ENCODE data around the gene AFF4.

Gene AFF4

DNA sequence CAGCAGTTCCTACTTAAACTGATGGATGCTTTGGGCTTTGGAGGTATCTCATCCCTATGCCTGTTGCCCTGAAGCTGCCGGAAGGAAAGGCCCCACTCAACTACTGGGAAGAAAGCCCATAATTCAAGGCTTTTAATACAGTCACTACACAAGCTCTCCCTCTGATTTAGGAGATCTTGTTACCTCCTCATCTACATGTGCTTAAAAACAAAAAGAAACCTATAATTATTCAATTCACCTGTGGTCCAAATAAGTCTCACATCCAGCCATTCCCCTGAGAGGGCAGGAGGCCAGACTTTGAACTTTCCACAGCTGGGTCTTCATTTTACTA lies 90.7 kb downstream of the AFF4 start:
- Histone ChIP-seq H3K27ac (ENCODE audit: low read depth, low read length, severe bottlenecking) (peak overlapping the region; percentile 8), H3K9me3 (ENCODE audit: control insufficient read depth, low read length) (no peaks in the 10 kb centered on the region), H3K4me3 (ENCODE audit: extremely low read depth, insufficient read depth, low read length, poor library complexity, severe bottlenecking) (no peak overlapping the region), H3K36me3 (ENCODE audit: control insufficient read depth, insufficient read depth, low read length) (peaks cover 90% of the 10 kb centered on the region), H3K4me1 (ENCODE audit: control insufficient read depth, insufficient read depth, low read length, poor library complexity, severe bottlenecking) (no peaks in the 10 kb centered on the region)
- 80% methylated on average over 1 of the region's 1 CpG; no CpG with 5 or more reads in 1 of the 2 experiments for WGBS, 2 experiments (ENCODE audit: insufficient coverage in 2 of 2)

DNA sequence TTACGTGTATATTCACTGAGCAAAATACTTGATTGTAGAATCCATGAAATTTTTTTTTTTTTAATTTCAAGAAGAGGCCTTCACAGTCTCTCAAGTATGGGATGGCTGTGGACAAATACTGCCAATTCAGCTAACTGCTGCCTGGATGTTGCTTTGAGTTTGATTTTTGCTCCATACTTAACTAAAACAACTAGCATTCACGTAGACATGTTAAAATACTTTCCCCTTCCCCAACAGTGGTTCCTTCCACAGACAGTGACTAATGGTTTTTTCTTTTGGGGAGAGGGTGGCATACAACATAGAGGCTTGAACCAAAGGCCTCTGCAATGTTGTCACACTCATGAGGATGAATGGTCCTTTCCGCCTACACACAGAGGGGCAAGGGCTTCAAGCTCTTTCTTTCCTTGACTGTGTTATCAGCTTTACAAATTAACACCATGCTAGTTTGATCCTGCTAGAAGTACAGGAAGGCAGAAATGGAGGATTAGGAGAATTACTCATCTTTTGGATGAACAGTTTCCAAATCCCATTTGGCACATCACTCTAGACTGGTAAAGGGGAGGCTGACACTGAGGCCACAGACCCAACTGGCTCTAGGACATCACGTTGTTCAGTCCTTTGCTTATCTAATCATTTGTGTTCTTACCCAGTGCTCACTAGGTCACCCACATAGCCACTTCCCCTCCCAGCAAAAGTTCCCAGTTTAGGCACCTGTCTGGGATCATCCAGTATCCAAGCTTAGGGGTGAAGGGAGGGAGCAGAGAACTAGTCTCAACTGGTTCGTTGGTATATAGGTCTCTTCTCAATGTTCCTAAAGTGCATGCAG lies 91.8 kb downstream of the AFF4 start:
- Histone ChIP-seq H3K27ac (ENCODE audit: low read depth, low read length, severe bottlenecking) (peak overlapping the region; percentile 57), H3K4me1 (ENCODE audit: control insufficient read depth, insufficient read depth, low read length, poor library complexity, severe bottlenecking) (no peaks in the 10 kb centered on the region), H3K36me3 (ENCODE audit: control insufficient read depth, insufficient read depth, low read length) (peaks cover 85% of the 10 kb centered on the region), H3K4me3 (ENCODE audit: extremely low read depth, insufficient read depth, low read length, poor library complexity, severe bottlenecking) (no peak overlapping the region), H3K9me3 (ENCODE audit: control insufficient read depth, low read length) (no peaks in the 10 kb centered on the region)
- WGBS, 2 experiments (ENCODE audit: insufficient coverage in 2 of 2), result 100% methylated on average over 2 of the region's 5 CpGs

DNA sequence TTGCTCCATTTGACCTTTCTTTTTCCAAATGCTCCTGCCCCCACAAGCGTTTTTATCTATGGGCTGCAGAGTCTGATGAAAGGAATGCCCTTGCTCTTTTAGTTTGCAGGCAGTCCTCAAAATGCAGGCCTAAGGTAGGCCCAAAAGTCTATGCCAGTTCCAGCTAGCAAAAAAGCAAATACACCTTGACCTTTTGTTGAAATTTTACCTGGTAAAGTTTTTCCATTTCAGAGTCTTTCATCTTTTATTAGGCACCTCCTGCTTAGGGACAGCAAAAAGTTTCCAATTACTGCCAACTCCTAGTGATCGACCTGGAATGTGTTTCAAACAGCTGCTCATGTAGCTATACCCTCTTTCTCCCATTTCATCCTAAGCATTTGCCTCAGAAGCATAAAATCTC lies 92.6 kb downstream of the AFF4 start:
- H3K27ac ChIP-seq (ENCODE audit: low read depth, low read length, severe bottlenecking), result peak overlapping the region; percentile 10
- no peak overlapping the region for H3K4me3 ChIP-seq (ENCODE audit: extremely low read depth, insufficient read depth, low read length, poor library complexity, severe bottlenecking)
- no peaks in the 10 kb centered on the region for H3K9me3 ChIP-seq (ENCODE audit: control insufficient read depth, low read length)
- no peaks in the 10 kb centered on the region for H3K4me1 ChIP-seq (ENCODE audit: control insufficient read depth, insufficient read depth, low read length, poor library complexity, severe bottlenecking)
- H3K36me3 ChIP-seq (ENCODE audit: control insufficient read depth, insufficient read depth, low read length), result peaks cover 80% of the 10 kb centered on the region
- WGBS, 2 experiments (ENCODE audit: insufficient coverage in 2 of 2), result 88 to 100% methylated on average over 1 of the region's 2 CpGs

DNA sequence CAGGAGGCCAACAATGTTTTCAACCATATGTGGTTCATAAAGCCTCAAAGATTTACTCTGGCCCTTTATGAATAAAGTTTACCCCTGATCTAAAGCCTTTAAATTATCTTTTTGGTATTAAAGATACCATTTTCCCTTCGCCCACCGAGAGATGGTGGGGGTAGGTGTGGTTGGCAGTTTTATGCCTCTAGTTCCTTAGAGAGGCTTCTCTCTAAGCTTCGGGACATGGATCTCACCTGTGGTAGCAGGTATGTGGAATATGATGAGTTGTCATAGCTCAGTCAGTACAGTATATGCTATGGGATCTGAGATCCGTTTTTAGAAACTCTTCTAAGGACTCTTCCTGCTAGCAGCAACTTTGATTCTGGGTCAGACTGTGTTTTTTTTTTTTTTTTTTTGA lies 94.7 kb downstream of the AFF4 start:
- WGBS, 2 experiments (ENCODE audit: insufficient coverage in 2 of 2), result 84% methylated on average over 2 of the region's 4 CpGs; no CpG with 5 or more reads in 1 of the 2 experiments
- peaks cover 62% of the 10 kb centered on the region for H3K36me3 ChIP-seq (ENCODE audit: control insufficient read depth, insufficient read depth, low read length)
- H3K4me3 ChIP-seq (ENCODE audit: extremely low read depth, insufficient read depth, low read length, poor library complexity, severe bottlenecking), result no peak overlapping the region
- no peak overlapping the region for H3K27ac ChIP-seq (ENCODE audit: low read depth, low read length, severe bottlenecking)
- no peaks in the 10 kb centered on the region for H3K4me1 ChIP-seq (ENCODE audit: control insufficient read depth, insufficient read depth, low read length, poor library complexity, severe bottlenecking)
- no peaks in the 10 kb centered on the region for H3K9me3 ChIP-seq (ENCODE audit: control insufficient read depth, low read length)

DNA sequence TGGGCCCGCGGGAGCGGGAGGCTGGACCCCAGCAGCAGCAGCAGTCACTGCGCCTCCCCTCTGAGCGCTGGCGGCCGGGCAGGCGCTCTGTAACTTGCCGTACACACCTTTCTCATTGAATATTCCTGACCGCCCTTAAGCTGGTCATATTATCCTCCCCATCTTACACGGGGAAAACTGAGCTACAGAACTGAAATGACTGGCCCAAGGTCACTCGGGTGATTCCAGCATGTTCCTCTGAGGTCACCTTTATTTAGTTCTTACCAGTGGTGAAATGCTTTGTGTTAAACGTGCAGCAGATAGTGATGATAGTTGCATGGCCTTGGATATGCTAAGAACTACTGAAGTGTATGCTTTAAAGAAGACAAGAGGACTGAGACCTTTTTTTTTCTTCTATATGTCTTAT lies 96.4 kb downstream of the AFF4 start:
- H3K4me1 ChIP-seq (ENCODE audit: control insufficient read depth, insufficient read depth, low read length, poor library complexity, severe bottlenecking), result no peaks in the 10 kb centered on the region
- H3K36me3 ChIP-seq (ENCODE audit: control insufficient read depth, insufficient read depth, low read length), result peaks cover 45% of the 10 kb centered on the region
- H3K27ac ChIP-seq (ENCODE audit: low read depth, low read length, severe bottlenecking), result peak overlapping the region; percentile 96
- WGBS, 2 experiments (ENCODE audit: insufficient coverage in 2 of 2), result 0 to 2% methylated on average over 8 to 12 of the region's 13 CpGs
- no peaks in the 10 kb centered on the region for H3K9me3 ChIP-seq (ENCODE audit: control insufficient read depth, low read length)
- H3K4me3 ChIP-seq (ENCODE audit: extremely low read depth, insufficient read depth, low read length, poor library complexity, severe bottlenecking), result peak overlapping the region; percentile 78

DNA sequence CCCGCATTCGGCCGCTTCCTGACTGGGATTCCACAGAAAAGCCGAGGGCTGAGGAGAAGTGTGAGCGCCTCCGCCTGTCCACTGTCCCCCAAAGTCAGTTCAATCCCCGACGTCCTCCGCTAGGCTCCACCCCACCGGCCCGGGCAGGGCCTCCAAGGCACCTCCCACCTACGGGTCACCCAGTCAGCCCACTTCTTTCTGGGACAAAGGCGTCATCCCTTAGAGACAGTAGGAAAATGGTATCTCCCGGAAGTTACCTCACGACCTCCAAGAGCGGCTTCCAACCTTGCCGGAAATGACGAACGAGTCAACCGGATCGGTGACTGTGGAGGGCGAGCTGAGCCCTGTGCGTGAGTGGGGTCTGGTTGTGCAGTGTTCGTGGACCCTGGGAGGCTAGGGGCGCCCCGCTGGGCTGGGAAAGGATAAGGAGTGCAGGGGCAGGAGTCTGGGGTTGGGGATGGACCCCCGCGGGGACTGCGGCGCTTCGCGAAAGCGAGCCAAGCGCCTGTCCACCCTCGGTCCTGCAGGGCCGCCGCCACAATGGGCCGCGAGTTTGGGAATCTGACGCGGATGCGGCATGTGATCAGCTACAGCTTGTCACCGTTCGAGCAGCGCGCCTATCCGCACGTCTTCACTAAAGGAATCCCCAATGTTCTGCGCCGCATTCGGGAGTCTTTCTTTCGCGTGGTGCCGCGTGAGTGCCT lies 96.9 kb downstream of the AFF4 start, which contains the start of the genes GDF9 and UQCRQ:
GDF9 (minus strand) TSS at position 128 of the 704 bp plus-strand sequence. CDS start 1,936 bp downstream, outside the sequence.
UQCRQ (plus strand) TSS at position 301 of the 704 bp plus-strand sequence; CDS start at position 541, 240 bp downstream.
- 0% methylated on average over 43 to 51 of the region's 55 CpGs for WGBS, 2 experiments (ENCODE audit: insufficient coverage in 2 of 2)
- H3K36me3 ChIP-seq (ENCODE audit: control insufficient read depth, insufficient read depth, low read length), result peaks cover 39% of the 10 kb centered on the region
- H3K4me1 ChIP-seq (ENCODE audit: control insufficient read depth, insufficient read depth, low read length, poor library complexity, severe bottlenecking), result no peaks in the 10 kb centered on the region
- H3K9me3 ChIP-seq (ENCODE audit: control insufficient read depth, low read length), result no peaks in the 10 kb centered on the region
- peak within 1 kb of the TSS; percentile 96 for H3K27ac ChIP-seq (ENCODE audit: low read depth, low read length, severe bottlenecking)
- peak within 1 kb of the TSS; percentile 78 for H3K4me3 ChIP-seq (ENCODE audit: extremely low read depth, insufficient read depth, low read length, poor library complexity, severe bottlenecking)

DNA sequence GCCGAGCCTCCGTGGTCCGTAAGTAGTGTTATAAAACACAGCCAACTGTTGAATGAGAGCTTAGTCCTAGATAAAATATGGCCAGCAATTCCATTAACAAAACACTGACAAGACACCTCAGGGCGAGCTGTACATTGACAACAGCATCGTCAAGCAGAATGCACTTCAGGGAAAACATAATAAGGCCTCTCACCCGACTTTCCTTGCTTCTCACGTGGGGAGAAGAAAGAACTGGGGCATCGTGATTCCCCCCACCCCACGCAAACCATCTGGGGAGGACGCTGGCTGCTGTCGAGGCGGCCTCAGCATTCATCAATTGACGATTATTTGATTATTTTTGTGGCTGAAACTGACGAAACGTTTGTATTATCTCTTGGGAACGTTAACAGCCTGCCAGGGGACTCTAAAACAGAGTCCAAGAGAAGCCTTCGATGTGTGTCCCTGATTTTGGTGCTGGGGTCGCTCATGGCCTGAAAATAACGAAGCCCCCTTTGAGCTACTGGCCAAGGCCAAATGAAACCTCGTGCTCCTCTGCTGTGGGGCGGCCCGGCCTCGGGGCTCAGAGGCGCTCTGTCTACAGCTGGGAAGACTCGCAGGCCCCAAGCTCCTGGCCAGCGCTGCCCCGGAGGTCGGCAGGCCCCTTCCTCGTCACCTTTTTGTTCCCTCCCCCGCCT lies 97.6 kb downstream of the AFF4 start:
- peaks cover 34% of the 10 kb centered on the region for H3K36me3 ChIP-seq (ENCODE audit: control insufficient read depth, insufficient read depth, low read length)
- H3K9me3 ChIP-seq (ENCODE audit: control insufficient read depth, low read length), result no peaks in the 10 kb centered on the region
- no peaks in the 10 kb centered on the region for H3K4me1 ChIP-seq (ENCODE audit: control insufficient read depth, insufficient read depth, low read length, poor library complexity, severe bottlenecking)
- WGBS, 2 experiments (ENCODE audit: insufficient coverage in 2 of 2), result 38 to 48% methylated on average over 20 to 27 of the region's 30 CpGs
- peak overlapping the region; percentile 96 for H3K27ac ChIP-seq (ENCODE audit: low read depth, low read length, severe bottlenecking)
- peak overlapping the region; percentile 78 for H3K4me3 ChIP-seq (ENCODE audit: extremely low read depth, insufficient read depth, low read length, poor library complexity, severe bottlenecking)

DNA sequence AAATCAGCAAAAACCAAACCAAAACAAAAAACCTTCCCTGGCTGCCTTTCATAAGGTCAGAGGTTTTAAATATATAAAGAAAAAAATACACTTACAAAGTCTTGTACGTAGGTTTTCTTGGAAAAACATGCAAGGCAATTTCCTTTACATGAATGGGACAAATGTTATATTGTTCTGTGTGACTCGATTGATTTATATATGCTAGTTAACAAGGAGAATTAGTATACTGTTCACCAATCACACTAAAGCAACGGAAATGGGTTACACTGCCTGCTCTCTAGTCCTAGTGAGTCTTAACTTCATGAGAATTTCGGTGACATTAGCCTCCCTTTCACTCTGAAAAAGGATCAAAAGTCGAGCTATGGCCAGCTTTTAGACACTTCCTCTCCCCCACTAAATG lies 102.7 kb downstream of the AFF4 start:
- H3K9me3 ChIP-seq (ENCODE audit: control insufficient read depth, low read length), result no peaks in the 10 kb centered on the region
- H3K36me3 ChIP-seq (ENCODE audit: control insufficient read depth, insufficient read depth, low read length), result no peaks in the 10 kb centered on the region
- no peak overlapping the region for H3K4me3 ChIP-seq (ENCODE audit: extremely low read depth, insufficient read depth, low read length, poor library complexity, severe bottlenecking)
- no peak overlapping the region for H3K27ac ChIP-seq (ENCODE audit: low read depth, low read length, severe bottlenecking)
- WGBS, 2 experiments (ENCODE audit: insufficient coverage in 2 of 2), result 68 to 82% methylated on average over 2 to 3 of the region's 5 CpGs
- no peaks in the 10 kb centered on the region for H3K4me1 ChIP-seq (ENCODE audit: control insufficient read depth, insufficient read depth, low read length, poor library complexity, severe bottlenecking)

DNA sequence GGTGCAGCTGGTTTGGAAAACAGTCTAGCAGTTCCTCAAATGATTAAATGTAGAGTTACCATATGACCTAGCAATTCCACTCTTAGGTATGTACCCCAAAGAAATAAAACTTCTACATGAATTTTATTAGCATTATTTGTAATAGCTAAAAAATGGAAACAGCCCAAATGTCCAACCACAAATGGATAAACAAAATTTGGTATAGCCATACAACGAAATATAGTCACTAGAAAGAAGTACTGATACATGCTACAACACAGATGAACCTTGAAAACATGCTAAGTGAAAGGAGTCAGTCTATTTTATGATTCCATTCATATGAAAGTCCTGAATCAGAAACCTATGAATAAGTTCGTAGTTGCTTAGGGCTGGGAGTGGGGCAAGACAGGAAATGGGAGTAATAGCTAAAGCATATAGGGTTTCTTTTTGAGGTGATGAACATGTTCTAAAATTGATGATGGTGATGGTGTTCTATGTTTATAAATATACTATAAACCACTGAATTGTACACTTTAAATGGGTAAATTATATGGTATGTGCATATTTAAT lies 103.5 kb downstream of the AFF4 start:
- Histone ChIP-seq H3K4me3 (ENCODE audit: extremely low read depth, insufficient read depth, low read length, poor library complexity, severe bottlenecking) (no peak overlapping the region), H3K36me3 (ENCODE audit: control insufficient read depth, insufficient read depth, low read length) (no peaks in the 10 kb centered on the region), H3K9me3 (ENCODE audit: control insufficient read depth, low read length) (no peaks in the 10 kb centered on the region), H3K27ac (ENCODE audit: low read depth, low read length, severe bottlenecking) (no peak overlapping the region), H3K4me1 (ENCODE audit: control insufficient read depth, insufficient read depth, low read length, poor library complexity, severe bottlenecking) (no peaks in the 10 kb centered on the region)
- whole genome bisulfite sequencing, 2 experiments (ENCODE audit: insufficient coverage in 2 of 2), result 100% methylated on average over 1 of the region's 2 CpGs; no CpG with 5 or more reads in 1 of the 2 experiments

DNA sequence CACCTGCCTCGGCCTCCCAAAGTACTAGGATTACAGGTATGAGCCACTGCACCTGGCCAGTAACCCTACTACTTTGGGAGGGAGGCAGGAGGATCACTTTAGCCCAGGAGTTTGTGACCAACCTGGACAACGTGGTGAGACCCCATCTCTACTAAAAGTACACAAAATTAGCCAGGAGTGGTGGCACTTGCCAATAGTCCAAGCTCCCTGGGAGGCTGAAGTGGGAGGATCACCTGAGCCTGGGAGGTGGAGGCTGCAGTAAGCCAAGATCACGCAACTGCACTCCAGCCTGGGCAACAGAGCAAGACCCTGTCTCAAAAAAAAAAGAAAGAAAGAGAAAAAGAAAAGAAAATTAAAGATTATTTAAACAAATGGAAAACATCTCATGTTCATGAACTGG lies 107.4 kb downstream of the AFF4 start:
- H3K9me3 ChIP-seq (ENCODE audit: control insufficient read depth, low read length), result no peaks in the 10 kb centered on the region
- 100% methylated on average over 2 of the region's 3 CpGs for whole genome bisulfite sequencing, 2 experiments (ENCODE audit: insufficient coverage in 2 of 2)
- no peak overlapping the region for H3K27ac ChIP-seq (ENCODE audit: low read depth, low read length, severe bottlenecking)
- H3K4me1 ChIP-seq (ENCODE audit: control insufficient read depth, insufficient read depth, low read length, poor library complexity, severe bottlenecking), result no peaks in the 10 kb centered on the region
- H3K36me3 ChIP-seq (ENCODE audit: control insufficient read depth, insufficient read depth, low read length), result no peaks in the 10 kb centered on the region
- H3K4me3 ChIP-seq (ENCODE audit: extremely low read depth, insufficient read depth, low read length, poor library complexity, severe bottlenecking), result no peak overlapping the region
